ENCODE measurements around the gene CAST.

The CAST gene

DNA sequence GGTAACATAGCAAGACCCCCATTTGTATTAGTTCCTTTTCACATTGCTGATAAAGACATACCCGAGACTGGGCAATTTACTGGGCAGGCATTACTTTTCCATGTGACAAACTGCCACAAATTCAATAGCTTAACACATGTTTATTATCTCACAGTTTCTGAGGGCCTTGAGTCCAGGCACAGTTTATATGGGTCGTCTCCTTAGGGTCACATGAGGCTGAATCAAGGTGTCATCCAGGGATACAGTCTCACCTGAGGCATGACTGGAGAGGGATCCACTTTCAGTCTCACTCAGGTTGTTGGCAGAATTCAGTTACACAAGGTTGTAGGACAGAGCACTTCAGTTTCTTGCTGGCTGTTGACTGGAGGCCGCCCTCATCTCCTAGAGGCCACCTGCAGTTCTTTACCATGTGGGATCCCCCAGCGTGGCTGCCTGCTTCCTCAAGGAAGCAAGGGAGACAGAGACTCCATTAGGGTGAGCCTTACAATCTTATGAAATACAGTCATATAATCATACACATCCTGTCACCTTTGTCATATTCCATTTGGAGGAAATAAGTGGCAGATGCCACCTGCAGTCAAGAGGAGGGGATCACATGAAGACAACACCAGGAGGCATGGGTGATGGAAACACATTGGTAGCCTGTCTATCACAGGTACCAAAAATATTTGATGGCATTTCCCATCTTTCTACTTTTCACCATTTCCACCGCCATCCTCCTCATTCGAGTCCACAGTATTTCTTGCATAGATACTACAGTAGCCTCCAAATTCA is 160.7 kb downstream of the CAST start:
- DNase-seq (ENCODE audit: low read depth), result no peak

DNA sequence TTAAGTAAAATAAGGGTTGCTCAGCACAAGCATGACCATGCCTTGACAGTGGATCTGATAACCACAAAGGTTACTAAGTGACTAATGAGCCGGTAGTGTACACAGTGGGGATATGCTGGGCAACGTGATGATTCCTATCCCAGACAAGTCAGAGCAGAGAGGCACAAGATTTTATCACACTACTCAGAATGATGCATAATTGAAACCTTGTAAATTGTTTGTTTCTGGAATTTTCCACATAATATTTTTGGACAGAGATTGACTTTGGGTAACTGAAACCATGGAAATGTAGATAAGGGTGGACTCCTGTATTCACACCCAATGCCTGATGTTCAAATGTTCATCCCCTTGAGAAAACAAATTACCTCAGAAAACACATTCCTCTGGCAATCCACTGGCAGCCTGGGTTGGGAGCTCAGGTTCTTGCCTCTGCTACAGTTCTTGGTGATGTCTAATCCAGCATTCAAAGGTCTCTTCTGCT is 161.8 kb downstream of the CAST start:
- no peak for DNase-seq (ENCODE audit: low read depth)

All from activated T-helper 9 cell treated with anti-CD3 and anti-CD28 coated beads, Interleukin-2, amount 50 U/mL, for 16 hours (primary cell).